Naive thymus-derived CD4-positive, alpha-beta T cell (primary cell): ENCODE data around the gene C1orf56. TPM values are rescaled to one million over a fixed set of nuclear protein-coding genes. Genes with fewer than 3 reads are reported as not detected.

Experiments used
- ATAC-seq: fragments of 150-1000 bp; cut with Tn5 transposase; 2 replicates; pipeline ENCODE4 v1.10.0; 2021; ENCODE audit warnings: mild to moderate bottlenecking, moderate library complexity
- CTCF ChIA-PET: fragments of 350-600 bp; sonication (Branson Sonifier 250); formaldehyde crosslinking; loops from one replicate; lab custom pipeline; 2021; ENCODE audit warnings: antibody characterized with exemption; lab: Charles Lee
- POLR2A ChIA-PET: fragments of 350-600 bp; sonication (Branson Sonifier 250); formaldehyde crosslinking; loops from one replicate; lab custom pipeline; 2021; ENCODE audit warnings: antibody characterized with exemption, inconsistent platforms; lab: Charles Lee
- DNase-seq, 9 donors: peaks; one replicate each; pipeline versions ENCODE4 v3.0.0 to v3.0.0-alpha.2; 2020 to 2022; ENCODE audit warnings: mixed read lengths in 1 of 9
- H3K27ac ChIP-seq: one replicate; pipeline ENCODE4 v1.7.0; 2013; ENCODE audit warnings: mild to moderate bottlenecking, low read depth, low read length, moderate library complexity
- H3K27me3 ChIP-seq, 2 donors: one replicate each; pipeline ENCODE4 v1.7.0; 2013; ENCODE audit warnings: low read length in 2 of 2, mild to moderate bottlenecking in 2 of 2, moderate library complexity in 2 of 2; ENCODE audit not compliant: control insufficient read depth in 2 of 2, insufficient read depth in 2 of 2
- H3K36me3 ChIP-seq, 3 experiments: 1 replicate in 2 of 3; 2 replicates in 1 of 3; pipeline ENCODE4 v1.7.0; 2013; ENCODE audit warnings: low read length in 3 of 3, mild to moderate bottlenecking in 3 of 3, moderate library complexity in 1 of 3; ENCODE audit not compliant: insufficient read depth in 3 of 3, control insufficient read depth in 2 of 3
- H3K4me1 ChIP-seq, 2 donors: one replicate each; pipeline ENCODE4 v1.7.0; 2013; ENCODE audit warnings: low read length in 2 of 2, mild to moderate bottlenecking in 2 of 2, moderate library complexity in 1 of 2; ENCODE audit not compliant: control insufficient read depth in 2 of 2, insufficient read depth in 2 of 2
- H3K4me3 ChIP-seq: 2 replicates; pipeline ENCODE4 v1.7.0; 2013; ENCODE audit warnings: mild to moderate bottlenecking, low read length
- H3K9me3 ChIP-seq, 3 experiments: 1 replicate in 2 of 3; 2 replicates in 1 of 3; pipeline ENCODE4 v1.7.0; 2013; ENCODE audit warnings: low read length in 3 of 3; ENCODE audit not compliant: control insufficient read depth in 2 of 3
- H3K27ac Mint-ChIP-seq, 9 donors: one replicate each; pipeline ENCODE4 v1.8.0; 2020 to 2022; ENCODE audit warnings: mixed read lengths in 9 of 9, mild to moderate bottlenecking in 8 of 9, moderate library complexity in 5 of 9, inconsistent platforms in 2 of 9
- H3K27me3 Mint-ChIP-seq, 5 donors: one replicate each; pipeline ENCODE4 v1.8.0; 2021 to 2022; ENCODE audit warnings: mixed read lengths in 5 of 5, mild to moderate bottlenecking in 1 of 5
- H3K36me3 Mint-ChIP-seq, 5 donors: one replicate each; pipeline ENCODE4 v1.8.0; 2020 to 2022; ENCODE audit warnings: mixed read lengths in 5 of 5, mild to moderate bottlenecking in 3 of 5, inconsistent platforms in 1 of 5
- H3K4me1 Mint-ChIP-seq, 7 donors: one replicate each; pipeline ENCODE4 v1.8.0; 2020 to 2022; ENCODE audit warnings: mixed read lengths in 7 of 7, mild to moderate bottlenecking in 3 of 7, inconsistent platforms in 1 of 7
- H3K4me3 Mint-ChIP-seq, 10 donors: one replicate each; pipeline ENCODE4 v1.8.0; 2020 to 2022; ENCODE audit warnings: mild to moderate bottlenecking in 10 of 10, mixed read lengths in 10 of 10, moderate library complexity in 6 of 10, inconsistent platforms in 2 of 10
- H3K9me3 Mint-ChIP-seq, 11 donors: one replicate each; pipeline ENCODE4 v1.8.0; 2020 to 2022; ENCODE audit warnings: mixed read lengths in 11 of 11, mild to moderate bottlenecking in 4 of 11, inconsistent platforms in 1 of 11, moderate library complexity in 1 of 11
- intact Hi-C, 2 donors: fragments of 100-400 bp; cut with micrococcal nuclease; formaldehyde crosslinking; loops; one replicate each; pipeline ENCODE4 v1.15.1; 2023
- polyA plus RNA-seq, 2 donors: library from polyadenylated mRNA; unstranded; fragments of 300-500 nt; fragmentation: Illumina TruSeq; gene quantifications; one replicate each; pipeline ENCODE4 v1.2.3, GENCODE V29; 2021
- total RNA-seq, 6 experiments: library from RNA in 5 of 6; stranded (reverse) in 5 of 6; gene quantifications; 1 replicate in 5 of 6; 2 replicates in 1 of 6; pipeline ENCODE4 v1.2.3 and lab custom pipeline; 2021 to 2026

C1orf56 gene
- total and polyA plus RNA-seq, 7 experiments from 2014 or later = 0.64 to 4.3 (median 2.8) TPM

DNA sequence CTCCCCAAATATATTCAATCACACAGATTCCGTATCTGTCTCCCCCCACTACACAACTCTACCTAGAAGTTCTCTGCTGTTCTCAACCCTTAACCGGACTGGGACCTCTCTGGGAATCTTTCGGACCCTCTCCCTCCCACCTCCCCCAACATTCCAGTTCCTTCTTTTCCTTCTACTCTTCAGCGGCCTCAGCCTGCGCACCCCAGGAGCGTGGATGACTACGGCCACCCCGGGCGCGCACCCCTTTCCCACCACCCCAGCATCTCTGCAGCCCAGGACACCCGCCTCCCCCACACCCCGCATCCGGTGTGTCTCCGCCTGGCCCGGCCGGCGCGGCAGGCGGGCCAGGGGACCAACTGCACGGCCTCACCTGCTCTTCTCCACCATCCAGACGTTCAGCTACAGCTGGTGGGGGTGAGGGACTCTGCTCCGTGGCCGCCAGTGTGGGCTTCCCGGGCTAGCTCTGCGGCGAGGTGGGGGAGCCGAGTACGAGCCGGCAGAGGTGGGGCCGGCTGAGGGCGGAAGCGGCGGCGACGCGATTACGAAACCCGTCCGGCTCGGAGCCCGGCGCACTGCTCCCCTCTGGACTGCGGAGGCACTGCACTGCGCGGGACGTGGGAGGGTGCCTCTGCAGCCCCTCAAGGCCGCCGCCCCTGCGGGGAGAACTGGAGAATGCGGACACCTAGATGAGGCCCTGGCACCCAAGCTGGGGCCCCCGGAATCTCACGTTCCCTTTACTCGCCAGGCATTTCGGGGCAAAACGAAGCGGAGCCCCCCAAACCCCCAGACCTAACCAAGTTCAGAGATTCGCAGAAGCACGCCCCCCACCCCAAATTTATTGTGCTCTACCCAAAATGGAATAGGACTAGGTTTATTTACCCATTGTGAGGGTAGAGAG, 11.8 kb downstream of the C1orf56 start, which contains the start of gene CDC42SE1:
CDC42SE1 (minus strand) TSS at position 514 of the 898 bp plus-strand sequence. CDS start 3,892 bp downstream, outside the sequence.
- Mint-ChIP-seq H3K36me3 (peaks cover 31 to 44% (median 37%) of the 10 kb centered on the region in 5 donors), H3K27me3 (no peaks in the 10 kb centered on the region), H3K27ac (peak within 1 kb of the TSS; percentile 93 to 99 (median 95)), H3K4me3 (peak within 1 kb of the TSS; percentile 95 to 100 (median 99)), H3K9me3 (peaks cover 0 to 3% (median 0%) of the 10 kb centered on the region in 11 donors), H3K4me1 (peaks cover 35 to 55% (median 41%) of the 10 kb centered on the region in 7 donors)
- peak within 1 kb of the TSS; percentile 82 for H3K4me3 ChIP-seq
- no peaks in the 10 kb centered on the region for H3K9me3 ChIP-seq
- H3K36me3 ChIP-seq = peaks cover 14 to 36% (median 18%) of the 10 kb centered on the region in 3 experiments
- ATAC-seq (peak; percentile 84), DNase-seq (peak; percentile 76 to 85 (median 82))
- ChIA-PET CTCF (interaction anchor here (0.6 to 6.3 kb wide), 12 partner anchors 8 to 920 kb away, joined by 3 to 74 read pairs (median 6); partner anchors contain the start of genes BNIPL, C1orf56, GABPB2 and TNFAIP8L2), POLR2A (interaction anchor here (0.8 to 12.8 kb wide), 12 partner anchors 8 to 808 kb away, joined by 3 to 253 read pairs (median 18); partner anchors contain the start of genes C1orf56, GABPB2, MCL1 and MINDY1)
- H3K27me3 ChIP-seq = no peaks in the 10 kb centered on the region
- intact Hi-C loops = loop anchor here (1.0 to 10.0 kb wide), 10 partner anchors 11 to 697 kb away; partner anchors contain the start of genes C1orf56 (in 2 of the 2), GABPB2 (in 2 of the 2), PRUNE1 (in 1 of the 2) and PSMD4 (in 1 of the 2)
- H3K27ac ChIP-seq = peak within 1 kb of the TSS; percentile 99
- peaks cover 11 to 25% of the 10 kb centered on the region in 2 donors for H3K4me1 ChIP-seq

- Histone ChIP-seq H3K27me3 (no peaks in the 10 kb centered on the region), H3K36me3 (peaks cover 6 to 28% (median 10%) of the 10 kb centered on the region in 3 experiments), H3K4me3 (peak within 1 kb of the TSS; percentile 82), H3K27ac (peak within 1 kb of the TSS; percentile 99), H3K4me1 (peaks cover 3 to 17% of the 10 kb centered on the region in 2 donors), H3K9me3 (no peaks in the 10 kb centered on the region)
- Mint-ChIP-seq H3K27me3 (no peaks in the 10 kb centered on the region), H3K4me3 (peak within 1 kb of the TSS; percentile 95 to 100 (median 99)), H3K36me3 (peaks cover 27 to 40% (median 29%) of the 10 kb centered on the region in 5 donors), H3K9me3 (peaks cover 0 to 3% (median 0%) of the 10 kb centered on the region in 11 donors), H3K27ac (peak within 1 kb of the TSS; percentile 93 to 99 (median 95)), H3K4me1 (peaks cover 27 to 47% (median 37%) of the 10 kb centered on the region in 7 donors)
- intact Hi-C loops = loop anchor here (2.0 kb wide), 1 partner anchor 13 kb away; the partner anchor contains the start of gene C1orf56 (in 2 of the 2)
- ChIA-PET POLR2A (interaction anchor here (0.7 to 12.8 kb wide), 12 partner anchors 8 to 807 kb away, joined by 3 to 253 read pairs (median 18); partner anchors contain the start of genes C1orf56, GABPB2, MINDY1 and TNFAIP8L2), CTCF (interaction anchor here (0.6 to 6.3 kb wide), 11 partner anchors 8 to 921 kb away, joined by 3 to 74 read pairs (median 6); partner anchors contain the start of genes C1orf56, GABPB2 and TNFAIP8L2)
- DNase-seq (peak in 1 of 9 donors; percentile 15), ATAC-seq (no peak)
Measured at GRCh38 chr1:151060007-151060656, 12.6 kb downstream of the C1orf56 start, which contains the start of gene MLLT11. TSS of gene MLLT11 (plus strand) at chr1:151060397. CDS start at chr1:151067225, 6,828 bp downstream.

DNA sequence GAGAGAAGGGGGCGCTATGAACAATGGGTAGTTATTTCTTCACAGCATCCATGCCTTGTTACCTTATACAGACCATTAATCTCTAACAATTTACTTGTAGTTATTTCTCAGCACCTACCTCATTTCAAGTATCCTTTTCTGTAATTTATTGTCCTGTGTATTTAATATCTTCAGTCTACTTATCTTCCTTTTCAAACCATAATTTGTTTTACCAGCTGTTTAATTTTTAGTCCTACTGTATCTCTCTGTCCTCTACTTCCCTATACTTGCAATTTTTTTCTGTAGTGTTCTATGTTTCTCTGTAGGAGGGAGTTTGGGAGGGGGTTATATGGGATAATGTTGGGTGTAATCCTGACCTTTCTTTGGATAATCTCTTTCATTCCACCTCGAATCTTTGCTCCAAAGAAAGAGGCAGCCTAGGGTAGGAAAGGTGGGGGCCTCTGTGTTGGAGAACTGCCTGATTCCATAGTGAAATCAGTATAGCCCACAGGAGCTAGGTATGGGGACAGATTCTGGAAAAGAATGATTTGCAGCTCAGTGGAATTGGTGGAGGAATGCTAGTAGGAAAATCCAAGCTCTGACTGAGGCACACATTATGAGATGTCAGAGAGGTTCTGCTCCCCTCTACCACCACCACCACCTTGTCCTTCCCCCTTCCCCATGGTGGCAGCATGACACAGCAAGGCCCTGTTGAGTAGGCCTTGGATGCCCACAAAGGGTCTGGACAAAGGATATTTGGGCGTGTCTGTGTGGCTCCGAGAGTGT, 13.3 kb downstream of the C1orf56 start:
- peaks cover 22 to 35% (median 25%) of the 10 kb centered on the region in 5 donors for H3K36me3 Mint-ChIP-seq
- ATAC-seq (no peak), DNase-seq (no peak)
- peaks cover 0 to 3% (median 0%) of the 10 kb centered on the region in 11 donors for H3K9me3 Mint-ChIP-seq
- no peaks in the 10 kb centered on the region for H3K27me3 ChIP-seq
- H3K4me1 Mint-ChIP-seq = peaks cover 25 to 43% (median 32%) of the 10 kb centered on the region in 7 donors
- no peaks in the 10 kb centered on the region for H3K9me3 ChIP-seq
- POLR2A ChIA-PET = interaction anchor here (0.7 to 12.8 kb wide), 10 partner anchors 7 to 220 kb away, joined by 3 to 253 read pairs (median 22); partner anchors contain the start of genes C1orf56, GABPB2 and MINDY1
- peaks cover 0 to 11% of the 10 kb centered on the region in 2 donors for H3K4me1 ChIP-seq
- intact Hi-C loops = loop anchor here (2.0 kb wide), 1 partner anchor 14 kb away; the partner anchor contains the start of gene C1orf56 (in 2 of the 2)
- peaks cover 0 to 21% (median 4%) of the 10 kb centered on the region in 3 experiments for H3K36me3 ChIP-seq
- peak overlapping the region; percentile 99 for H3K27ac ChIP-seq
- H3K27me3 Mint-ChIP-seq = no peaks in the 10 kb centered on the region
- H3K27ac Mint-ChIP-seq = peak overlapping the region; percentile 93 to 99 (median 95)
- peak overlapping the region; percentile 95 to 100 (median 99) for H3K4me3 Mint-ChIP-seq
- H3K4me3 ChIP-seq = peak overlapping the region; percentile 82
- CTCF ChIA-PET = interaction anchor here (0.8 to 6.3 kb wide), 6 partner anchors 11 to 96 kb away, joined by 3 to 74 read pairs (median 6); partner anchors contain the start of genes C1orf56 and TNFAIP8L2

DNA sequence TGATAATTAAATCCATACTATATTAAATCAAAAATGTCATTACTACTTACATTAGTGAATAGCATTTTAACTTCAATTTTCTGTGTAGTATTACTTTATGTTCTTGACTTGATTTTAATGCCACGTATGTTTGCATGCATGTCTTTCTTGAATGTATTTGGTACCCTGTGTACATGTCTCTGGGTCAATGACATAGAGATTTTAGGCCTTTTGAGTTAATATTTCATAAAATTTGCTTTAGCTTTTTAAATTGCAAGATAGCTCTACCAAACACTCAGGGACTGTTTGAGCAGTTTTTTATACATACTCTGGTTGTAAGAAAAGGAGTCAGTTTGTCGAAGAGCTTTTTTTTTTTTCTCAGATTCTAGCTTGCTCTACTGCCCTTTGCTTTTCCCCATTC, 14.2 kb downstream of the C1orf56 start:
- Histone ChIP-seq H3K27me3 (no peaks in the 10 kb centered on the region), H3K4me3 (no peak overlapping the region), H3K27ac (no peak overlapping the region), H3K4me1 (peaks cover 0 to 8% of the 10 kb centered on the region in 2 donors), H3K36me3 (peaks cover 0 to 20% (median 1%) of the 10 kb centered on the region in 3 experiments), H3K9me3 (no peaks in the 10 kb centered on the region)
- POLR2A ChIA-PET = interaction anchor here (3.1 to 12.8 kb wide), 4 partner anchors 10 to 96 kb away, joined by 17 to 253 read pairs (median 58); partner anchors contain the start of genes C1orf56 and GABPB2
- ATAC-seq (no peak), DNase-seq (no peak)
- Mint-ChIP-seq H3K27me3 (no peaks in the 10 kb centered on the region), H3K4me1 (peaks cover 24 to 36% (median 28%) of the 10 kb centered on the region in 7 donors), H3K36me3 (peaks cover 16 to 29% (median 18%) of the 10 kb centered on the region in 5 donors), H3K27ac (peak overlapping the region in 3 of 9 donors; percentile 17 to 95 (median 41)), H3K9me3 (peaks cover 0 to 3% (median 0%) of the 10 kb centered on the region in 11 donors), H3K4me3 (no peak overlapping the region)
- CTCF ChIA-PET = interaction anchor here (1.3 to 6.3 kb wide), 3 partner anchors 11 to 36 kb away, joined by 3 to 74 read pairs (median 38); partner anchors contain the start of gene C1orf56
- intact Hi-C loops = loop anchor here (2.0 kb wide), 1 partner anchor 15 kb away; the partner anchor contains the start of gene C1orf56 (in 2 of the 2)

DNA sequence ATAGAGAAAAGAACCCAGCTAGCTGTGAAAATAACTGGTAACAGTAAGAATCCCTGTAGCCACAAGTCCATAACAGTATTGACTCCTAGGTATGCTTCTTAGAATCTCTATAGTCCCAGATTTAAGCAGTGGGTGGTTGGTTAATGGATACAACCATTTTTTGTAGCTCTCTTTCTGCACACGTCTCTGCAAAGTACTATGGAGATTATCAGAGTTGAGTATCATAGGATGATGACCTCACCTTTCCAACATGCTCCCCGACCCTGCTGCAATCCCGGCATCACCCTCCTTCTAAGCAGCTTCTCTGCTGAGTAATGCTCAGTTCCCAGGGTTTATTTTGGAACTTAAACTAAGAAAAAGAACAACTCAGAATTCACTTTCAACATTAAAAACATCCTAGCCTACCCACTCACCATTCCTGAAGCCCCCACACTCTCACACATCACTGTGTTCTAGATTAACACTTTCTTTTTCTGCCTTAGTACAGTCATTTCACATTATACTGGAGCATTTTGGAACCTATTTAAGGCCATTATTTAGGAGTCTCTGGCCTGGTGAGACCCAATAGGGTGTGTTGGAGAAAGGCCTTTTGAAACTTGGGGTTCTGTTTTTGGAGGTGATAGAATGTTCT, 15.3 kb downstream of the C1orf56 start:
- intact Hi-C loops = no loop called here
- CTCF ChIA-PET = interaction anchor here (0.6 to 6.3 kb wide), 3 partner anchors 12 to 289 kb away, joined by 3 to 74 read pairs (median 3); no protein-coding TSS in a partner anchor
- Mint-ChIP-seq H3K9me3 (no peaks in the 10 kb centered on the region), H3K36me3 (peaks cover 7 to 18% (median 8%) of the 10 kb centered on the region in 5 donors), H3K27ac (peak overlapping the region in 2 of 9 donors; percentile 8 to 28), H3K27me3 (no peaks in the 10 kb centered on the region), H3K4me3 (no peak overlapping the region), H3K4me1 (peaks cover 17 to 32% (median 24%) of the 10 kb centered on the region in 7 donors)
- H3K27me3 ChIP-seq = no peaks in the 10 kb centered on the region
- H3K36me3 ChIP-seq = peaks cover 0 to 16% (median 0%) of the 10 kb centered on the region in 3 experiments
- no peak overlapping the region for H3K27ac ChIP-seq
- POLR2A ChIA-PET = interaction anchor here (0.5 to 12.8 kb wide), 7 partner anchors 9 to 336 kb away, joined by 3 to 253 read pairs (median 17); partner anchors contain the start of genes C1orf56, GABPB2, PSMB4 and SEMA6C
- no peak for DNase-seq
- ATAC-seq = no peak
- H3K4me3 ChIP-seq = no peak overlapping the region
- H3K4me1 ChIP-seq = peaks cover 0 to 4% of the 10 kb centered on the region in 2 donors
- H3K9me3 ChIP-seq = no peaks in the 10 kb centered on the region
